Ishikawa (cell line): ENCODE data around the gene ITPR1.

Source experiments
- CEBPB ChIP-seq: IDR thresholded peaks from 2 replicates; pipeline ENCODE4 v1.6.1; 2012
- CREB1 ChIP-seq: IDR thresholded peaks from 2 replicates; pipeline ENCODE4 v1.6.1; 2012; ENCODE audit warnings: low read depth
- EGR1 ChIP-seq: IDR thresholded peaks from 2 replicates; pipeline ENCODE4 v1.6.1; 2012
- EP300 ChIP-seq: IDR thresholded peaks from 2 replicates; pipeline ENCODE4 v1.6.1; 2012; ENCODE audit warnings: borderline replicate concordance
- FOXM1 ChIP-seq: IDR thresholded peaks from 2 replicates; pipeline ENCODE4 v1.6.1; 2012; ENCODE audit warnings: low read depth, borderline replicate concordance
- NFIC ChIP-seq: IDR thresholded peaks from 2 replicates; pipeline ENCODE4 v1.6.1; 2012
- RAD21 ChIP-seq: IDR thresholded peaks from 2 replicates; pipeline ENCODE4 v1.6.1; 2012; ENCODE audit warnings: low read depth
- TCF12 ChIP-seq: IDR thresholded peaks from 2 replicates; pipeline ENCODE4 v1.6.1; 2012; ENCODE audit warnings: low read depth
- TEAD4 ChIP-seq: IDR thresholded peaks from 2 replicates; pipeline ENCODE4 v1.6.1; 2012
- YY1 ChIP-seq: IDR thresholded peaks from 2 replicates; pipeline ENCODE4 v1.6.1; 2012; ENCODE audit warnings: low read depth
- ZBTB7A ChIP-seq: IDR thresholded peaks from 2 replicates; pipeline ENCODE4 v1.6.1; 2012; ENCODE audit warnings: low read depth
- TF ChIP-seq, protein P1 (sequence below): IDR thresholded peaks from 2 replicates; pipeline ENCODE4 v1.6.1; 2012; ENCODE audit warnings: low read depth, mild to moderate bottlenecking
- TF ChIP-seq, protein P2 (sequence below): IDR thresholded peaks from 2 replicates; pipeline ENCODE4 v1.6.1; 2012
- TF ChIP-seq, protein P3 (sequence below): IDR thresholded peaks from 2 replicates; pipeline ENCODE4 v1.6.1; 2012

ITPR1 gene

DNA sequence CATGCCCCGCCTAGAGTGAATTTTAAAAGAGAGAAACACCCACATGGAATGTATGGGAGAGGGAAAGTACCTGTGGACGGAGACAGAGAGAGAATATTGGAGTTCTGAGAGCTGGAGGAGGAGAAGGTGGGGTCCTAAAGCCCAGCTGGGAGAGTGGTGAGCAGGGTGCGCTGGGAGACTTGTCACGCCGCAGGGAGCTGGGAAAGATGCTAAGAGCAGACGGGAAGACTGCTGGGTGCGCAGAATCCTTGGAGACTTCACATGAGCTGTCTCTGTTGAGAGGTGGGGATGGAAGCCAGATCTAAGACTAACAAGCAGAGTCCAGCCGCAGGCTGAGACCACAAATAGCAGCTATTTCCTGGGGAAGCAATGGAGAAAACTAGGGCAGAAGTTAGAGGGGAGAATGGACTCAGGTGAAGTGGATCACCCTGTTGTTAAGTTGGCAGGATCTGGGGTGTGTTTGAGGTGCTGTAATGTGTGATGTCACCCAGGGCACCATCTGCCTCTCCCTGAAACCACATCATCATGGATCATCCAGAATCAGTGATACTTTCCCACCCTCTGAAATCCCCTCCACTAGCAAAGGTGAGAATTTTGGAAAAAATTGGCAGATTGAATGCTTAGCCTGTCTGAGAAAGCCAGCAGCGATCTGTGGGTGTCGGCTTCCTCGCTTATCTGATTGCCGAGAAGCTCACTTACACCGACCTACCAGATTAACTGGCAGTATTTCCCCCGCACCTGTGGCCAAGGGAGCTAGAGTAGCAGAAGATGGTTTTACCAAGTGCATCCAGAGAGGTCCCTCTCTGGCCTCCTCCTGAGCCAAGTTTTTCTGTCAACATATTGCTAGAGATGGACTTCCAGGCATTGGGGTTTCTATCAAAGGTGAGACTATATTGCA lies 311.3 kb downstream of the ITPR1 start:
- no peak for TF ChIP-seq FOXM1
- TF ChIP-seq, protein P1, sequence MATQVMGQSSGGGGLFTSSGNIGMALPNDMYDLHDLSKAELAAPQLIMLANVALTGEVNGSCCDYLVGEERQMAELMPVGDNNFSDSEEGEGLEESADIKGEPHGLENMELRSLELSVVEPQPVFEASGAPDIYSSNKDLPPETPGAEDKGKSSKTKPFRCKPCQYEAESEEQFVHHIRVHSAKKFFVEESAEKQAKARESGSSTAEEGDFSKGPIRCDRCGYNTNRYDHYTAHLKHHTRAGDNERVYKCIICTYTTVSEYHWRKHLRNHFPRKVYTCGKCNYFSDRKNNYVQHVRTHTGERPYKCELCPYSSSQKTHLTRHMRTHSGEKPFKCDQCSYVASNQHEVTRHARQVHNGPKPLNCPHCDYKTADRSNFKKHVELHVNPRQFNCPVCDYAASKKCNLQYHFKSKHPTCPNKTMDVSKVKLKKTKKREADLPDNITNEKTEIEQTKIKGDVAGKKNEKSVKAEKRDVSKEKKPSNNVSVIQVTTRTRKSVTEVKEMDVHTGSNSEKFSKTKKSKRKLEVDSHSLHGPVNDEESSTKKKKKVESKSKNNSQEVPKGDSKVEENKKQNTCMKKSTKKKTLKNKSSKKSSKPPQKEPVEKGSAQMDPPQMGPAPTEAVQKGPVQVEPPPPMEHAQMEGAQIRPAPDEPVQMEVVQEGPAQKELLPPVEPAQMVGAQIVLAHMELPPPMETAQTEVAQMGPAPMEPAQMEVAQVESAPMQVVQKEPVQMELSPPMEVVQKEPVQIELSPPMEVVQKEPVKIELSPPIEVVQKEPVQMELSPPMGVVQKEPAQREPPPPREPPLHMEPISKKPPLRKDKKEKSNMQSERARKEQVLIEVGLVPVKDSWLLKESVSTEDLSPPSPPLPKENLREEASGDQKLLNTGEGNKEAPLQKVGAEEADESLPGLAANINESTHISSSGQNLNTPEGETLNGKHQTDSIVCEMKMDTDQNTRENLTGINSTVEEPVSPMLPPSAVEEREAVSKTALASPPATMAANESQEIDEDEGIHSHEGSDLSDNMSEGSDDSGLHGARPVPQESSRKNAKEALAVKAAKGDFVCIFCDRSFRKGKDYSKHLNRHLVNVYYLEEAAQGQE: no peak
- no peak for TF ChIP-seq TEAD4
- no peak for TF ChIP-seq CEBPB

DNA sequence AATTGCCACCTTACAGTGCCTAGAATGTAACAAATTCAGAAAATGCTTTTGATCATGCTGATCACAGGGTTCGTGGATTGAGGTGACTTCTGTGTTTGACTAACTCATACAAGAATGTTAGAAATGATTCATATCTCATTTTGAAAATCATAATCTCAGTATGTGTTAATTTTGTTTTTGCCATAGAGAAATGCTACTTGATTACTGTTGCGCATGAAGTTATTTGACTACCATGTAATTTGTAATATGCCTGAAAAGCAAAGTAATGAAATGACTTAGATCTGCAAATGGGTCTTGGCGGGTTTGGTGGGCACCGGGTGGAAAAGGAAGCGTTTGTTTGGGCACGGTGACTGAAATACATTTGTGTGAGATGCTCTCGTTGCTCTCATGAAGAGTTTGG lies 312.5 kb downstream of the ITPR1 start:
- no peak for TF ChIP-seq ZBTB7A
- TF ChIP-seq TCF12: no peak
- TF ChIP-seq NFIC: no peak
- TF ChIP-seq EGR1: no peak
- no peak for TF ChIP-seq RAD21
- TF ChIP-seq, protein P1: no peak
- TF ChIP-seq, protein P2, sequence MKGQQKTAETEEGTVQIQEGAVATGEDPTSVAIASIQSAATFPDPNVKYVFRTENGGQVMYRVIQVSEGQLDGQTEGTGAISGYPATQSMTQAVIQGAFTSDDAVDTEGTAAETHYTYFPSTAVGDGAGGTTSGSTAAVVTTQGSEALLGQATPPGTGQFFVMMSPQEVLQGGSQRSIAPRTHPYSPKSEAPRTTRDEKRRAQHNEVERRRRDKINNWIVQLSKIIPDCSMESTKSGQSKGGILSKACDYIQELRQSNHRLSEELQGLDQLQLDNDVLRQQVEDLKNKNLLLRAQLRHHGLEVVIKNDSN: no peak
- TF ChIP-seq, protein P3, sequence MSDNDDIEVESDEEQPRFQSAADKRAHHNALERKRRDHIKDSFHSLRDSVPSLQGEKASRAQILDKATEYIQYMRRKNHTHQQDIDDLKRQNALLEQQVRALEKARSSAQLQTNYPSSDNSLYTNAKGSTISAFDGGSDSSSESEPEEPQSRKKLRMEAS: no peak
- TF ChIP-seq YY1: no peak

DNA sequence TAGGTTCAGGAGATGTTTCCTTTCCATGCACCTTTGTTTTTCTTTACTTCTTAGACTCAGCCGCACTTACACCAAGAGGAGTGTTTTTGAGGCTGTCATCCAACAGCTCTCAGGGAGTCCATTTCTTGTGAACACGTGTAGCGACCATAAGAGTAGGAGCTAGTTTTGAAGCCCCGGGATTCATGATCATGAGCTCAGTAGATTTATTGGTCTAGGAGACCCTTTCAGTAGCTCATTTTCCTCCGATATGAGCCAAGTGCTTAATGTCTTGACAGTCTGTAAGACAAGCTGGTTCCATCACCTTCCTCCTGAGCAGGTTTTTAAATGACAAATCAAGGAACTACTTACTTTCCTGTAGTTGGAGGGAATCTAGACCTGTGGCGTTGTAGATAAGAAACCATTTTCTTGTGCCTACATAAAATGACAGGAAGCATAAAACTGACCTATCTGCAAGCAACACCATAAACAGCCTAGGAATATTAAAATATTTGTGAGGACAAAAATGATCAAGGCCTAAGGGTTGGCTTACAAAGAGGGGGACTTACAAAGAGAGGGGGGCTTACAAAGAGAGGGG lies 313.5 kb downstream of the ITPR1 start:
- TF ChIP-seq, protein P3: no peak
- no peak for TF ChIP-seq TCF12
- TF ChIP-seq, protein P1: no peak
- no peak for TF ChIP-seq TEAD4
- TF ChIP-seq, protein P2: no peak

DNA sequence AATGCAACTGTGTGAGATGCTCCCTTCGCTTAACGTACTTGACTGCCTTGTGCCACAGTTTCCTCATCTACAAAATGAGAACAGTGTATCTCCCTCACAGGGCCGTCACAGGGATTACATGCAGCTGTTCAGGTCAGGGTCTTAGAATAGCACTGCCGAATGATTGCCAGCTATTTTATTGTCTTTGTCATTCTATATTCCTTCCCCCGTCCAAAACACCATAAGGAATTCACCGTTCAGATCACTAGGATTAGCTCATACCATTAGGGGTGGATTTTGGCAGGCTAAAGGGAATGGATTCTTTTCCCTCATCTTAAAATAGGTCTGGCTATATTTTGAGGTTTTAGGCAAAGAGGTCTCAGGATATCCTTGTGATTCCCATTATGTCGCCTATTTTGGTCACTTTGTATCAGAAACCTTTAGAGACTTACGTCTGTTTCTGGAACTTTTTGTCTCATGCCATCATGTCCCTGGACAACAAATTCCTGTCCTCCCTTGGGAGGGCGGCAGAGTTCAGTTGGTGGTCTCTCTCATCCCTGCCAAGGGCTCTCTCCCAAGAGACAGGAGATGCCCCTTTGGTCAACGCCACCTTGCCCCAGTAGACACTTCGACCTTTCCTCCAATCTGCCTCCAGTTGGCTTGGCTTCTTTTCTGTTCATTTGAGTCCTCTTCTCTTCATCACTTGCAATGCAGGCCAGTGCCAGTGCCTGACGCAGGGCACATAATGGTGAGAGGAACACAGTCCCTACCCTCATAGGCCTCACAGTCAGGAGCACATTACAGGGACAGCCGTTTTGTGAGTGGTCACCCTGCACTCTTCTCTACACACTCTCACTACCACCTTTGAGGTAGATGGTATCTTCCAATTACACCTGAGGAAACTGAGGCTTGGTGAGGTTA lies 314.5 kb downstream of the ITPR1 start:
- TF ChIP-seq EP300 (no peak), ZBTB7A (no peak), CEBPB (no peak), FOXM1 (no peak), TEAD4 (no peak), YY1 (no peak), CREB1 (no peak), RAD21 (no peak), TCF12 (no peak)
- TF ChIP-seq, protein P2: no peak
- TF ChIP-seq, protein P3: no peak
- TF ChIP-seq, protein P1: no peak
